GM21367 (cell line): Measurements from ENCODE around the gene PLEKHM3.

Experiments
- ATAC-seq: cut with Tn5 transposase; IDR thresholded peaks from one replicate; pipeline ENCODE4 v1.9.1; 2021; ENCODE audit not compliant: unreplicated experiment

The PLEKHM3 gene

DNA sequence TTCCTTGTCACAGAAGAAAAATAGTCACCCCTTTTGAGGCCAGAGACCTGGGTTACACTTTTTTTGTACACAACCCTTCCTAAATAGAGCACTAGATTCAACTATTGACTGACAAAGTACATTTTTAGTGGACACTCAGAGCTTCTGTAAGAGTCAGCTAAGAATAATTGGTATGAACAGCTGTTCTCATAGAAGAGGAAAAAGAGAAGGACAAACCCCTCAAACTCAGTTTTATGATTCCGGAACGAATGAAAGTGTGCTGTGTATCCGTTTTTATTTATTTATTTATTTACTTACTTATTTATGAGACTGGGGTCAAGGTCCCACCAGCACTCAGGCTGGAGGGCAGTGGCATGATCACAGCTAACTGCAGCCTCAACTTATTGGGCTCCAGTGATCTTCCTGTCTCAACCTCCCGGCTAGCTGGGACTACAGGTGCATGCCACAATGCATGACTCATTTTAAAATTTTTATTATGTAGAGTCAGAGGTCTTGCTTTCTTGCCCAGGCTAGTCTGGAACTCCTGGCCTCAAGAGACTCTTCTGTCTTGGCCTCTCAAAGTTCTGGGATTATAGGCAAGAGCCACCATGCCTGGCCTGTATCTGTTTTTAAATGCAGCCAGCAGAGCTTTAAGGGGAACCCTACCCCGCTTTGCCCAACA lies 219.6 kb downstream of the PLEKHM3 start:
- ATAC-seq = no peak

DNA sequence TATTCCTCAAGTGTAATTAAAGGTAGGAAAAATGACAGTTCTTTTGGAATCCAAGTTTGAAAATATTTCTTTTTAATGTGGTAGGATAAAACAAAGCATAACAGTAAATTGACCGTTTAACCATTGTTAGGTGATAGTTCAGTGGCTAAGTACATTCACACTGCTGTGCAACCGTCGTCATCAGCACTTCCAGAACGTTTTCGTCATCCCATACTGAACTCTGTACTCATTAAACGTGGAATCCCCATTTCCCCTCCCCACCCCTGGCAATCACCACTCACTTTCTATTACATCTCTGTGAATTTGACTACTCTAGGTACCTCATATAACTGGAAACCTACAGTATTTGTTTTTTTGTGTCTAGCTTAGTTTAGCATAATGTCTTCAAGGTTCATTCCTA lies 222.7 kb downstream of the PLEKHM3 start:
- no peak for ATAC-seq

DNA sequence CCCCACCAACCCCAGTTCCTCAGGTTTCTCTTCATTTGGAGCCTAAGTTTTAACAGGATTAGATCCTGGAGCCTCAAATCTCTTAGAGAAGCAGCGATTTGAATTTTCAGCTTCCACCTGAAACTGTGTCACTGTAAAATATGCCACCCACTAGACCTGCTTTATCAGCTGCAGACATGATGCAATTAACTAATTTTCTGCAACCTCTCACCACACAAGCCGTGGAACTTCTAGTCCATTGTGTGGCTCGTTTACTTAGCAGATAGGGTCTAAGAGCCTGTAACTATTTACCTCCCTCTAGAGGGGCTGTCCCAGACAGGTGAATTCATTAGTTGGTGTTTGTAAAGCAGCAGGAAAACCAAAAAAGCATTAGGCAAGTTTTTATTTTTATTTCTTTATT lies 224.1 kb downstream of the PLEKHM3 start:
- ATAC-seq = no peak

DNA sequence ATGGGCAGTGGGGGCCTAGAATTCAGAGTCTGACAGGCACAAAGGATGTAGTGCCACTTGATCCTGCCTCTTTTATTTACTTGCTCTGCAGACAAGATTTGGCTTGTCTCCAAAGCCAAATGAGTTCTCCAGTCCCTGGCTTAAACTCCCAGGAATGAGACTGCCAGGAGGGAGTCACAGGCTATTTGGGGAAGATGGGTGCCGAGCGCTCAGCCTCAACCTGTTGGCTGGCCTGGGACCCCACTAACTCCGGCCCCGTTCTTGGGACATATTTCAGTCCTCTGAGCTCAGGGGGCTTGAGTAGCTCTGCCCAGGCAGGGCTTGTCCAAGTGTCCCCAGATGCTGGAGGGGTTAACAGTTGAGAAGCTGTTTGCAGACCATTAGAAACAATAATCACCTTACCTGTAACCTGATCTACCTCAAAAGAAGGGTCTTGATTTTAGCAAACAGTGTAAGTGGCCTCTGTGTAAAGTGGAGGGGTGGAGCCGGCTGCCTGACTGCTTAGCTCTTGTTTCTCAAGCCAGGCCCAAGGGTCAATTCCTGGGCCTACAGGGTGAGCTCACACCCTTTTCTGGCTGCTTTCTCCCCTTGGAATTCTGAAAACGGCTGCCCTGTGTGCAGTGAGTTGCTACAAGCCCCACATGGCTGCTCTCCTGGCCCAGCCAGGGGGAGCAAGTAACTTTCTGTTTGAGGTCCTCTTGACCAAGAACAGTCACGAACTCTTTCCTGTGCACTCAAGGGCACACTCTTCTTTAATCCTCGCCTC lies 228.6 kb downstream of the PLEKHM3 start:
- ATAC-seq = no peak

DNA sequence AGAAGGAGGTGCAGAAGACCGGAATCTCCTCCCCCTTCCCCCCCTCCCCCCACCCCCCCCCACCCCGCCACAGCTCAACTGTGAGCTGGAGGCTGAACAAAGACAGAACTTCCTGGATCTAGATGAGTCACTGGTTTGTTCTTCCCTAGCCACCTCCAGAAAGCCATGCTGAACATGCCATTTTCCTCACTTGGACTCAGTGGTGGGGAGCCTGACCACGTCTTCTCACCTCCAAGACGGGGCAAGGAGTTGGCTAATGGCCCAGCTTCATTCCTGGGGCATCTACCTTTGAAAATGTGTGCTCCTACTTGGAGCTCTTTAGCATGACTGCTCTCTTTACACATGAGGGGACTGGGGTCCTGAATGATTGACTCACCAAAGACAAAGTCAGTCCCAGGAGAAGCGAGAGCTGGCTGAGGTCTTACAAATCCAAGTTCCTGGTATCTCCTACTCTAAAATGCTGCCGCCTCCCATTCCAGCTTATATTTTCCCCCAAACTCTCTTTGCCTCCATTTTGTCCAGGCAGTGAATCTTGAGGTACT lies 233.0 kb downstream of the PLEKHM3 start:
- no peak for ATAC-seq

DNA sequence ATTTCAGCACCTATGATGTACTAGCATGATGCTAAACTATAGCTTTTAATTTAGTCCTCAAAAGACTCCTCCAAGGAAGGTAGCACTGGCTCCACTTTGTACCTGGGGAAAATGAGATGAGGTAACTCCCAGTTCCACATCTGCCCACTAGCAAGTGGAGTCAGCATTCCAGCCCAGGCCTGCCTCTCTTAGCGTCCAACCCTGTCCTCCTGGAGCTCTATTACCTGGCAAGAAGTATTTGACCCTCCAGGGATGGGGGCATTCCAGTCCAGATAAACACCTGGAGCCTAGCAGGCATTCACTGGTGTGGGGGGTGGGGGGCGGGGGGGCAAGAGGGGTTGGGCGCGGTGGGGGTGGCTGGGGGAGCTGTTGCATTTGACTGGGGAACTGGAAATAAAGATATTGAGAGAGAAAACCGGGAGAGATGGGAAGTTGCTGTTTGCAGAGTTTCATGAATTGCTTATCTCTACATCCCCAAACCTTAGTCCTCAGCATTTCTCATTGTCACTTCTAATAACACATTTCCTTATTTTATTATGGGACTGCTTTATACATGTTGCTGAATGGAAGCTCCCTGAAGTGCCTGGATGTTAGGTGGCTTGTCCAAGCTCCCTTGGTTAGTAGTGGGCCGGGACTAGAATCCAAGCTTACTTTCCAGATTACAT lies 233.6 kb downstream of the PLEKHM3 start:
- ATAC-seq = no peak

DNA sequence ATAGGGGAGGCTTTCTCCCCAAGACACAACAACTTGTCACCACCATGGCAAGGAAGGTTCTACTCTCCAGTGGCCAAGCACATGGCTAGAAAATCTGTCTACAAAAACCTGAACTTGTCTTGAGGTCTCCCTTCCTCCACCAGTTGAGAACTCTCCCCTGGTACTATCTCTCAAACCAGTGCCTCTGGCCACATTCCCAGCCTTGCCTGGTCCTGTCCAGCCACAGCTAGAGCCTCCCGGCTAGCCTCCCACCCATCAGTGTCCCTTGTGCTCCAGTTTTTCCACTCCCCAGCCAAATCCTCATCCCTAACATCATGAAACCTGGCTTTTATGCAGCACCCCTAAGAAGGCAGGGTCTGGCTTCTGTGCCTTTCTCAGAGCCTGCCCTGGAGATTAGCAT lies 234.4 kb downstream of the PLEKHM3 start:
- no peak for ATAC-seq

DNA sequence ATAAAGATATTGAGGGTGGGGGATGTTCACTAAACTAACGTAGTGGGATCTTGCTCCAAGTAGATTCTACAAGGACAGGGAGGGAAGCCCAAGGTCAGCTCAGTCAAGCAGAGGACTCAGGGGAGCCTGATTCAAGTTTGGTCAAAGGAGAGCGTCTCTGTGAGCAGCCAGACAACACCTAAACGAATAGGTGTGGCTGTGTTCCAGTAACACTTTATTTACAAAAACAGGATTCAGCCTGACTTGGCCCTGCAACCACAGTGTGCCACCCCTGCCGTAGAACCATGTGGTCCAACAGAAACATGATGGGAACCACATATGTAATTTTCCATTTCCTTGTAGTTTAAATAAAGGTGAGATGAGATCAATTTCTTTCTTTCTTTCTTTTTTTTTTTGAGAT lies 237.5 kb downstream of the PLEKHM3 start:
- no peak for ATAC-seq

DNA sequence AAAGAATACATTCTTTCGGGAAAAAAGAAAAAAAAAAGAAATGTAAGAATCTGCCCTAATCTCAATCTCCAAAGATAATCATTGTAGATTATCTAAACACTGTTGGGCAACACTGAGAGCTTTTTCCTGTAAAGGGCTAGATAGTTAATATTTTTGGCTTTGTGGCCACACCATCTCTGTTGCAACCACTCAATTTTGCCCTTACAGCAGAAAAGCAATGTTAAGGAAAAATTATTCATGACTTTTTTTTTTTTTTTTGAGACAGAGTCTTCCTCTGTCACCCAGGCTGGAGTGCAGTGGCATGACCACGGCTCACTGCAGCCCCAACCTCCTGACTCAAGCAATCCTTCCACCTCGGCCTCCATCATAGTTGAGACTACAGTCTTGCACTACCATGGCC lies 238.3 kb downstream of the PLEKHM3 start:
- ATAC-seq = no peak

DNA sequence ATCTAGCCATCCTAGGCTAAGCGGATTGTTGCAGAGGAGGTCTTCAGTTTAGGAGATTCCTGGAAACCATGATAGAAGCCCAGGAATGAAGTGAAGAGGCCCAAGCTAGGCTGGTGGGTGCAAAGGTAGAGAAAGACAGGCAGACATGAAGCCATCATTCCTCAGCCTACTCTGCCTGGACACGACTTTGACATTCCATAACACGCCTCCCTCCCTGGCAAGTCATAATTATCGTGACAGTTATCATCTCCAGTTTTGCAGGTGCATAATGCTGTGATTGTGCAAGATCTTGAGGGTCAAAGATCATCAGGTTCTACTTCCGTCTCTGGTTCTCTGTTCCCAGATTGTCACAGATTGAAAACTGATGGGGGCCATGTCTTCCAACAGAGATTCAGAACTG lies 240.4 kb downstream of the PLEKHM3 start:
- no peak for ATAC-seq

DNA sequence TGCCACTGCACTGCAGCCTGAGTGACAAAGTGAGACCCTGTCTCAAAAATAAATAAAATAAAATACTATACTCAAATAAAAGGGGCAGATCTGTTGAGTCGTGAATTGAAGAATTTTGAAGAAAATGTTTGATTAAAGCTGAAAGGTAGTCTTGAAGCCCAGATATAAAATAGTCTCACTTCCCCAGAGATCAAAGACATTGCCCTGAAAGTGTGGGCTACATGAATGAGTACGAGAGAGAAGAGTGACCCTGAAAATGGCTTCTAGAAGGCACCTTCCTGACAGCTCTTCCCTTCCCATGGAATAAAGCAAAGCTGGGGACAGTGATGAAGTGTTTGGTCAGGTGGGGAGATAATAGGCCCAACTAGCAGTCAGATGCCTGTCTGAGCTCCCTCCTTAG lies 241.8 kb downstream of the PLEKHM3 start:
- ATAC-seq = no peak

DNA sequence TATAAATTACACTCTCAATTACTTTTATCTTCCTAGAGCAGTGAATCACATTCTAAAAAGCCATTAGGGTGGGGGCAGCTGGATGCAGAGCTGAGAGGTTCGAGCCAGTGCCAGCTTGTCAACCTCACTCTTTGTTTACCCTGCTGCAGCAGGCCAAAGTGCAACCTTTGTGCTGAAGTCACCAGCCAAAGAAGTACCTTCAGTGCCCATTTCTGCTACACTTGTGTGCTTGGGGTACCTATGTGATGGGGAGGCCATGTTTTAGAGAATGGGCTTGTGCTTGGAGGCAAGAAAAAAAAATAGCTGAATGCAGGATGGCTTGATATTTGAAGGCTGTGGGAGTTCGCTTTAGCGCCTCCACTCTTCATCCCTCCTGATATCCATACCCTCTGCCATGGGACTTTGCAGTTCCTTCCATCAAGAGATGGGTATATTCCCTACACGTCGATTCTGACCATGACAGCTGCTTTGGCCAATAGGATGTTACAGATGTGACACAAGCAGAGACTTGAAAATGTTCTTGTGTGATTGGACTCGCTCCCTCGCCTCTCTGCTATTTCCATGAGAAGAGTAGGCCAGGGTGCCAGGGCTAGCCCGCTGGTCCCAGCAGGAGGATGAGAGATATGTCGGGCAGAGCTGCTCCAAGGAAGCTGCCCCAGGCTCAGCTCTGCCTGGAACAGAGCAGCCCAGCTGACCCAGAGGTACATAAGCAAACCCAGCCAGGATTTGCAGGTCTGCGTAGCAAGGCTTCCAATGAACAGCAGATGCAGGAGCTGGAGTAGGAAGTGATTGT lies 242.9 kb downstream of the PLEKHM3 start:
- no peak for ATAC-seq

DNA sequence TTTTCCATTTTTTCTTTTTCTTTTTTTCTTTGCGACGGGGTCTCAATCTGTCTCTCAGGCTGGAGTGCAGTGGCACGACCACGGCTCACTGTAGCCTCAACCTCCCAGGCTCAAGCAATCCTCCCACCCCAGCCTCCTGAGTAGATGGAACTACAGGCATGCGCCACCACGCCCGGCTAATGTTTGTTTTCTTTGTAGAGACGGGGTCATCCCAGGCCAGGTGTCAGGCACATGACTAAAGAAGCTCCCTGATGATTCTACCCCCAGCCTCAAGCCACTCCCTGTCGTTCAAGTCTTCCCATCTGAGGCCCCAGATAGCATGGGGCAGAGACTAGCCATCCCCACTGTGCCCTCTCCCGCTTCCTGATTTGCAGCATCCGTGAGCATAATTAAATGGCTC lies 245.8 kb downstream of the PLEKHM3 start:
- no peak for ATAC-seq

DNA sequence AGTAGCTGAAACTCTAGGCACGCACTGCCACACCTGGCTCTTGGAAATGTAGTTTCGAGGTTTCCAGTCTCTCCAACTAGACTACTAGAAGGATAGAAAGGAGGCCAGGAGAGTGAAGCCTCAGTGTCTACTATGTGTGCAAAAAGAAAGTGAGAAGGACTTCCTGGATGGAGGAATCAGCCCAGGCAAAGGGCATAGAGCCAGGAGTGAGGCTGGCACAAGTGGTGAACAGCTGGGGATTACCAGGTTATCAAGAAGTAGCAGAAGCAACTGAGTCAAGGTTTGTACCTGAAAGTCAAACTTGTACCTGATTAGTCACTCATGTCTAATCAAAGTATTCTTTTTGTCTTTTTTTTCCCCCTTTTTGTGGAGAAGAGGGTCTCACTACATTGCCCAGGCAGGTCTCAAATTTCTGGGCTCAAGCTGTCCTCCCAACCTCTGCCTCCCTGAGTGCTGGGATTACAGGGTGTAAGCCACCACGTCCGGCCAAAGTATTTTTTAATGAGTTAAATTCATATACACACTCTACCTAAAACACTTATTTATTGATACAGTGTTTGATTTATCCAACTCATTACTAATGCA lies 246.9 kb downstream of the PLEKHM3 start:
- no peak for ATAC-seq

DNA sequence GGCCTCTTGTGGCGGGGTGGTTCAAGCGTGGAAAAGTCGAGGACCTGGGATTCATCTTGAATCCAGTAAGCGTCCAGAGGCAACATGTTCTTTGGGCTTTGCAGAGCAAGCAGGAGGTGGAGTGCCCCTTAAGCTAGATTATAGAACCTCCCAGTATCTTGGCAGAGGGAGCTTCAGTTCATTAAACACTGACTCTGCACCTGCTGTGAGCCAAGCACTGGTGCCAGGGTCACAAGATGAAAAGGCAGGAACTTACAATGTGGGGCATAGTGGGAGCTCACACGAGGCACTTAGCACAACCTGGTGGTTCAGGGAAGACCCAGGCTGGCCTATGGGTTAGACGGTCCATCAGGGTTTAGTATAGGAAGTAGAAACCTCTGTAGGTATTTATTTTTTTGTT lies 248.2 kb downstream of the PLEKHM3 start:
- ATAC-seq = no peak

DNA sequence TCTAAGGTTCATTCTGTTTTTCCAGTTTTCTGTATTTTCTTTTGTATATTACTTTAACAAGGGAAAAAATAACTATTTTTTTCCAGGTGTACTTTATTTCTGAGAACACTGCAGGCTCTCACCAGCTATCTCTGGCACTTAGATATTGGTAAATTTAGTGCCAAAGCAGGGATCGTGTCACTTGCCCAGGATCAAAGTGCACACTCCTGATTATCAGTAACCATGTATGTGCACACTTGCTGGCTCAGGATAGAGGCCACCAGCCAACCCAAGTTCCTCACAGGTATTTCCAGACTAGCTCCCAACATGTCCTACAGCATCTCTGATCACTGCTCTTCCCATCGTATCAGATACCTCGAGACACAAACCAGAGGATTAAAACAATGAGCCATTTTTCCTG lies 249.9 kb downstream of the PLEKHM3 start:
- no peak for ATAC-seq

DNA sequence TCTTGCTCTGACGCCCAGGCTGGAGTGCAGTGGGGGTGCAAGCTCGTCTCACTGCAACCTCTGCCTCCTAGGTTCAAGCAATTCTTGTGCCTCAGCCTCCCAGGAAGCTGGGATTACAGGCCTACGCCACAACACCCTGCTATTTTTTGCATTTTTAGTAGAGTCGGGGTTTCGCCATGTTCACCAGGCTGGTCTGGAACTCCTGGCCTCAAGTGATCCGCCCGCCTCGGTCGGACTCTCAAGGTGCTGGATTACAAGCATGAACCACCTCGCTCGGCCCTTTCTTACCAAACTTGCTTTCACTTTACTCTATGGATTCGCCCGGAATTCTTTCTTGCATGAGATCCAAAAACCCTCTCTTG lies 252.5 kb downstream of the PLEKHM3 start:
- no peak for ATAC-seq

DNA sequence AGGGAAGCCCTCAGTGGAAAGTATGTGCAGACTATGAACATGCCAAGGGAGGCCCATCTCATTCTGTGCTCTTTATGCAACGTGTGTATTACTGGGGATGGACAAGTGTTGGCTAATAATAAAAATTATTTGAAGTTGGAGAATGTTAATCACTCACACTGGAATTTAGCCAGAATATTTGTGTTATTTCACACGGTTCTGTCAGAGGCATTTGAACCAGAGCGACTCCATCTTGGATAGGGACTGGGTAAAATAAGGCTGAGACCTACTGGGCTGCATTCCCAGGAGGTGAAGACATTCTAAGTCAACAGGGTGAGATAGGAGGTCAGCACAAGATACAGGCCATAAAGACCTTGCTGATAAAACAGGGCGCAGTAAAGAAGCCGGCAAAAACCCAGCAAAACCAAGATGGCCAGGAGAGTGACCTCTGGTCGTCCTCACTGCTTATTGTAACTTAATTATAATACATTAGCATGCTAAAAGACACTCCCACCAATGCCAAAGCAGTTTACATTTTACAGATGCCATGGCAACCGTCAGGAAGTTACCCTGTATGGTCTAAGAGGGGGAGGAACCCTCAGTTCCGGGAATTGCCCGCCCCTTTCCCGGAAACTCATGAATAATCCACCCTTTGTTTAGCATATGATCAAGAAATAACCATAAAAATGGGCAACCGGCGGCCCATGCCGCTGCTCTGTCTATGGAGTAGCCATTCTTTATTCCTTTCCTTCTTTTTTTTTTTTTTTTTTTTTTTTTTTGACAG lies 253.1 kb downstream of the PLEKHM3 start:
- ATAC-seq = no peak

DNA sequence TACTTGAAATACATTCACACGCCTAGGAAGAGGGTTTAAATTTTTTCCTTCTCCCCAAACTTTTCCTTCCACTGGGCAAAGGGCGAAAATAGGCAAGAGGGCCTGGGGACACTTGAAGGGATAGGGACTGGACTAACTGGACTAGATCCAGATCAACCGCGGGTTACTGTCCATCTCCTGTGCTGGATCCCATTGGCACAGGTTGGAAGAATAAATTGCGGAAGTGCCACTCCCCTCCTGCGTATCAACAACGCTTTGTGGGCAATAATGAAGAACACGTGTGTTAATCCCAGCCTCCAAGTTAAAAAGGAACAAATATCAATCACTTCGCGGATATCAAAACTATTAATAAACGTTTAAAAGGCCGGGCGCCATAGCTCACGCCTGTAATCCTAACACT lies 253.9 kb downstream of the PLEKHM3 start:
- ATAC-seq = no peak
